NCI-H1092 (cell line): Measurements from ENCODE around the gene C11orf24.
"Not testable (repeated sequence)": the region's sequence is repeated elsewhere in the genome, so short reads cannot be mapped to it uniquely, and the experiment has no call there.

ENCODE experiments used
- DNase-seq: peaks from one replicate; lab custom pipeline; 2025; lab: John Stamatoyannopoulos, UW

Gene C11orf24

GRCh38 chr11:68298659-68299516 is 27.1 kb upstream of the C11orf24 start:
- no peak for DNase-seq

GRCh38 chr11:68297812-68298658 is 26.3 kb upstream of the C11orf24 start:
- DNase-seq, result peak; percentile 31

- no peak for DNase-seq
Measured at GRCh38 chr11:68297494-68297811, 25.7 kb upstream of the C11orf24 start.

DNA sequence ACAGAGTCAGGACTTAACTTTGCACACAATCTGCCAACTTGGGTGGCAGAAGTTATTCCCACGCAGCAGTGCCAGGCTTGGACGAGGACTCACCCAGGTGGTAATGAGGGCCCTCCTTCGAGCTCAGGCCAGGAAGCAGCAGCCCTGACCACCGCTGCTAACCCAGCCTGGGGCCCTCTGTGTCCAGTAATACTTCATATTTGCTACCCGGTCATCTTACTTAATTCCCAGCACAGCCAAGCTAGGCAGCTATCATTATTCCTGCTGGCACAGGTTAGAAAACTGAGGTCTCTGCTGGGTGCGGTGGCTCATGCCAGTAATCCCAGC is 25.2 kb upstream of the C11orf24 start:
- DNase-seq, result no peak

GRCh38 chr11:68296344-68297051 is 24.7 kb upstream of the C11orf24 start:
- no peak for DNase-seq

- DNase-seq, result no peak
Measured at GRCh38 chr11:68295940-68296339, 24.2 kb upstream of the C11orf24 start.

DNA sequence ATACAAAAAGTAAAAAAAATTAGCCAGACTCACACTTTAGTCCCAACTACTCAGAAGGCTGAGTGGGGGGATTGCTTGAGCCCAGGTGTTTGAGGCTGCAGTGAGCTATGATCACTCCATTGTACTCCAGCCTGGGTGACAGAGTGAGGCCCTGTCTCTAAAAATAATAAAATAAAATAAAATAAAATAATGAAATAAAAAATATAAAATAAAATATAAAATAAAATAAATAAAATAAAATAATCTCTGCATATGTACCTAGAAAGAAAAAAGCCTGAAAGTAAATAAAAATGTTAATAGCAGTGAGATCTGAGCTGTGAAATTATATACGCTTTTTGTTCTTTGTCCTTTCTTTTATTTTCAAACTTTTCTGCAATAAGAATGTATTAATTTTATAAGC is 23.5 kb upstream of the C11orf24 start:
- DNase-seq, result no peak

- no peak for DNase-seq
Measured at GRCh38 chr11:68293708-68294107, 21.9 kb upstream of the C11orf24 start.

DNA sequence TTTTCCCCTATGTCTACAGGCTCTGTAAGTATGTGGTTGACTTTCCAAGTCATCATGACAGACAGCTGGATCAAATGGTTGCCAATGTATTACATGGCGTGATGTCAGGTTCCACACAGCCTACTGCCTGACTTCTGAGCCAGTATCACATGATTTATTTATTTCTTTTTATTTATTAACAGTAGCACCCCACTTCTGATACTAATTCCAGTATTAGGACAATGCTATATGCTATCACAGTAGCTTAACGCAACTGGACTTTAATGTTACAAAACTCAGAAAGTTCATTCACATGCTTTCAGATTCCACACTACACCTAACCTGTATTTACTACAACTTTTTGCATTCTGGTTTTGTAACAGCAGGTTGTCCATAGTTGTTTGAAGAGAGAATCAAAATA is 17.7 kb upstream of the C11orf24 start:
- DNase-seq, result no peak

DNA sequence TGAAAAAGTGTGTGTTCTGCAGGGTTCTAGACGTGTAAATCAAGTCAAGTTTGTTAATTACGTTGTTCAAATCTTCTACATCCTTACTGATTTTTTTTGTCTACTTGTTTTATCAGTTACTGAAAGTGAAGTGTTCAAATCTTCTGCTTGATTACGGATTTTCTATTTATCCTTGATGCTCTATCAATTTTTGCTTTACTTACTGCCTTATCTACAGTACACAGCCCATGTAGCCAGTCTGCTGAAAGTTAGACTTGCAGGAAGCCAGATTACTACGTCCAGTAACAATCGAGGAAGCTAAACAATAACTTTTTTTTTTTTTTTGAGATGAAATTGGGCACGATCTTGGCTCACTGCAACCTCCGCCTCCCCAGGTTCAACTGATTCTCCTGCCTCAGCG is 15.6 kb upstream of the C11orf24 start:
- no peak for DNase-seq

DNA sequence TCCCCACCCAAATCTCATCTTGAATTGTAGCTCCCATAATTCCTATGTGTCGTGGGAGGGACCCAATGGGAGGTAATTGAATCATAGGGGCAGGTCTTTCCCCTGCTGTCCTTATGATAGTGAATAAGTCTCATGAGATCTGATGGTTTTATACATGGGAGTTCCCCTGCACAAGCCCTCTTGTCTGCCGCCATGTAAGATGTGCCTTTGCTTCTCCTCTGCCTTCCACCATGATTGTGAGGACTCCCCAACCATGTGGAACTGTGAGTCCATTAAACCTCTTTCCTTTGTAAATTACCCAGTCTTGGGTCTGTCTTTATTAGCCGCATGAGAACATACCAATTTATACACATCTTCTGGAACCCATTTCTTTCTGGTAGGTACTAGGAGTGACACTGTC is 12.8 kb upstream of the C11orf24 start:
- DNase-seq, result not testable (repeated sequence)

- no peak for DNase-seq
Measured at GRCh38 chr11:68282861-68283230, 11.1 kb upstream of the C11orf24 start.

GRCh38 chr11:68282141-68282860 is 10.5 kb upstream of the C11orf24 start:
- DNase-seq, result no peak

DNA sequence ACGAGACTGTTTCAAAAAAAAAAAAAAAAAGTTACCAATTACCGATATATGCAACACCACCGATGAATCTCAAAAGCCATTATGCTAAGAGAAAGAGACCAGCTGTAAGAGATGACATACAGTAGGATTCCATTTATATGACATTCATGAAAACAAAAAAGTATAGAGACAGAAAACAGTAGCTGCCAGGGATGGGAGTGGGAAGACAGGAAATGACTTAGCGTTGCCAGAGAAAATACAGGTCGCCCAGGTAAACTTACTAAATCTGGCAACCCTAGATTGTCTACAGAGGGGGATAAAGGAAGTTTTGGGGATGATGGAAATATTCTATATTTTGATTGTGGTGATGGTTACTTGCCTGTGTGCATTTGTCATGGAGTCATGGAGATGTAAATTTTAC is 7.9 kb upstream of the C11orf24 start:
- no peak for DNase-seq

DNA sequence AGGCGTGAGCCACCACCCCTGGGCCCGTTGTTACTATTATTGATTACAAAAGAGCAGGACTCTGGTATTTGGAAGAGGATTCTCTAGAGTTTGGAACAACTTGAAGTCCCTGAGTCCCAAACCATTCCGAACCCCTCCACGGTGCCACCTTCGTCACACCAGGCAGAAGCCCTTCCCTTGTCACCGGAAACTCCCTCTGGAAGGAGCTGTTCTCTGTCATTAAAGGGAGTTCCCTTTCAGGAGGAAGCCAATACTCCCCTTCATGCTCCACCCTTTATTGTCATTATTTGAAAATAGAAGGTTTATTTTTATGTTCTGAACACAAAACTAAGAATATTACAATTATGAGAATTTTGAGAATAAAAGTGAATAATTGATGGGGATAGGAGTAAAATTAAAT is 5.1 kb upstream of the C11orf24 start:
- no peak for DNase-seq

- DNase-seq, result no peak
Measured at GRCh38 chr11:68275721-68276507, 4.1 kb upstream of the C11orf24 start.

GRCh38 chr11:68274306-68274705 is 2.5 kb upstream of the C11orf24 start:
- no peak for DNase-seq

DNA sequence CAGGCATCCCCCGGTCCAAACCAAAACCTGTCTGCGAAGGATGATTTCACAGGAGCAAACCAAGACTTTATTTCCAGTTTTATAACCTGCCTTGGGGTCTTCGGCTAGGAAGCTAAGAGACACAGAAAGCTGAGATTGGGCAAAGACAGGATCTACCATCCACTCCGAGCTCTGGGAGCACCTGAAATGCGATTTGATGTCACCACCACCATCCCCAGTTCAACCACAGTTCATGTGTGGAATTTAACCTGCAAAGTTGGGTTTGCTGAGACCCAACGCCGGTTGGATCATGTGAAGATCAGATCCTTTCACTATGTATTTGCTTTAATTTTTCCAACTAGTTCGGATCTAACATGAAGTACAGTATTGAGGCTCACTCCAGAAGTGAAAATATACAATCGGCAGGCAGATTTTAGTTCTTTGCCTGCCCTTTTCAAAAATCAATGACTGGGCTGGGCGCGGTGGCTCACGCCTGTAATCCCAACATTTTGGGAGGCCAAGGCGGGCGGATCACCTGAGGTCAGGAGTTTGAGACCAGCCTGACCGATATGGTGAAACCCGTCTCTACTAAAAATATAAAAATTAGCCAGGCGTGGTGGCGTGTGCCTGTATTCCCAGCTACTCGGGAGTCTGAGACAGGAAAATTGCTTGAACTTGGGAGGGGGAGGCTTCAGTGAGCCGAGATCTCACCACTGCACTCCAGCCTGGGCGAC is 1.4 kb upstream of the C11orf24 start:
- DNase-seq, result no peak

DNA sequence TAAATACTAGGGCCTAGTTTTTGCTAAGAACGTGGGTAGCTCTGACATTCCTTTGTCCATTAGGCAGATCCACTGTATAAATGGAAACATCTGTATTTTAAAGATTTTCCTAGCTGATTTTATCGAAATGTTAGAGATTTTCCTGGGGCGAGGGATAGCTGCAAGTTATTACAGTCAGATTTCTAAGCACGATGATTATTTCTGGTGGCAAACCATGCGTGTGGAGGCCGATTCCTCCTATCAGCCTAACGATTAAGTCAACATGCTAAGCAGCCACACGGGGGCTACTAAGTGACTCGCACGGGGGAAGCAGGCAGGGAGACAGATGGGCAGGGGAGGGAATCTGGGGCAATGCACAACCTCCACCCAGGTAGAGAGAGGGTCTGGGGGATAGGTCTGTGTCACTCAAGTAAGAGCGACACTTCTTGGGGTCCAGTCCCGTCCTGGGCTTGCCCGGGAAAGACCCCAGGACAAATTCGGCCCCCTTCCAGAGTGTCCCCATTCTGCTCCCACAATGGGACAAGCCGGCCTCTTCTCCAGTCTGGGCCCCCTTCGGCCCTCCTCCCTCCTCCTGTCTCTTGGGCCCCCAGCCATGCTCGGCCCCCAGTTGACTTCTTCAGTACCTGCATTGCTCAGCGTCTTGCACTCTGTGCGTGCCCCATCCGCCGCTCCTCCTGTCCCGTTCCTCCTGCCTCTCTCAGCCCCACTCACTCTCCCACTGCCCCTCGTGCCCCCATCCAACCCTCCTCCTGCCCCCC is 571 bp downstream of the C11orf24 start:
- peak; percentile 70 for DNase-seq
